ENCODE results near the gene KERA.

KERA gene

GRCh38 chr12:91059211-91059610 is 1.4 kb upstream of the KERA start:
- H3K36me3 ChIP-seq (ENCODE audit: insufficient read depth): no peaks in the 10 kb centered on the region
- H2AFZ ChIP-seq (ENCODE audit: low read depth): no peak overlapping the region
- no peak overlapping the region for H3K27ac ChIP-seq
- no peak for TF ChIP-seq CTCF (conservative IDR thresholded peaks at IDR 0.05; ENCODE audit: low read depth, low read length)
- no peaks in the 10 kb centered on the region for H3K79me2 ChIP-seq (ENCODE audit: insufficient read depth, low read depth)
- H3K27me3 ChIP-seq (ENCODE audit: insufficient read depth, low read depth): no peaks in the 10 kb centered on the region
- no peak overlapping the region for H3K4me3 ChIP-seq (IDR thresholded peaks at IDR 0.05; ENCODE audit: insufficient read depth, low read depth, low read length)
- H3K4me1 ChIP-seq (ENCODE audit: low read depth, poor library complexity, severe bottlenecking): no peaks in the 10 kb centered on the region
- no peak overlapping the region for H3K9ac ChIP-seq
- H4K20me1 ChIP-seq (ENCODE audit: insufficient read depth): no peaks in the 10 kb centered on the region
- no peak overlapping the region for H3K4me2 ChIP-seq

- H3K79me2 ChIP-seq (ENCODE audit: insufficient read depth, low read depth): no peaks in the 10 kb centered on the region
- H3K4me1 ChIP-seq (ENCODE audit: low read depth, poor library complexity, severe bottlenecking): no peaks in the 10 kb centered on the region
- TF ChIP-seq CTCF (conservative IDR thresholded peaks at IDR 0.05; ENCODE audit: low read depth, low read length): no peak
- H4K20me1 ChIP-seq (ENCODE audit: insufficient read depth): no peaks in the 10 kb centered on the region
- no peak overlapping the region for H3K27ac ChIP-seq
- H3K9ac ChIP-seq: no peak overlapping the region
- H2AFZ ChIP-seq (ENCODE audit: low read depth): no peak overlapping the region
- H3K4me3 ChIP-seq (IDR thresholded peaks at IDR 0.05; ENCODE audit: insufficient read depth, low read depth, low read length): no peak overlapping the region
- no peaks in the 10 kb centered on the region for H3K27me3 ChIP-seq (ENCODE audit: insufficient read depth, low read depth)
- no peak overlapping the region for H3K4me2 ChIP-seq
- H3K36me3 ChIP-seq (ENCODE audit: insufficient read depth): no peaks in the 10 kb centered on the region
Measured at GRCh38 chr12:91058786-91059185, 962 bp upstream of the KERA start.

GRCh38 chr12:91056488-91056887 is 1.3 kb downstream of the KERA start:
- H3K4me2 ChIP-seq: no peak overlapping the region
- H3K27ac ChIP-seq: no peak overlapping the region
- no peaks in the 10 kb centered on the region for H3K4me1 ChIP-seq (ENCODE audit: low read depth, poor library complexity, severe bottlenecking)
- H3K27me3 ChIP-seq (ENCODE audit: insufficient read depth, low read depth): no peaks in the 10 kb centered on the region
- no peak for TF ChIP-seq CTCF (conservative IDR thresholded peaks at IDR 0.05; ENCODE audit: low read depth, low read length)
- H2AFZ ChIP-seq (ENCODE audit: low read depth): no peak overlapping the region
- H3K79me2 ChIP-seq (ENCODE audit: insufficient read depth, low read depth): no peaks in the 10 kb centered on the region
- no peaks in the 10 kb centered on the region for H4K20me1 ChIP-seq (ENCODE audit: insufficient read depth)
- H3K4me3 ChIP-seq (IDR thresholded peaks at IDR 0.05; ENCODE audit: insufficient read depth, low read depth, low read length): no peak overlapping the region
- no peaks in the 10 kb centered on the region for H3K36me3 ChIP-seq (ENCODE audit: insufficient read depth)
- H3K9ac ChIP-seq: no peak overlapping the region

GRCh38 chr12:91055976-91056375 is 1.8 kb downstream of the KERA start:
- H4K20me1 ChIP-seq (ENCODE audit: insufficient read depth): no peaks in the 10 kb centered on the region
- no peak overlapping the region for H3K9ac ChIP-seq
- no peaks in the 10 kb centered on the region for H3K79me2 ChIP-seq (ENCODE audit: insufficient read depth, low read depth)
- H3K4me3 ChIP-seq (IDR thresholded peaks at IDR 0.05; ENCODE audit: insufficient read depth, low read depth, low read length): no peak overlapping the region
- H3K4me2 ChIP-seq: no peak overlapping the region
- H3K4me1 ChIP-seq (ENCODE audit: low read depth, poor library complexity, severe bottlenecking): no peaks in the 10 kb centered on the region
- no peaks in the 10 kb centered on the region for H3K27me3 ChIP-seq (ENCODE audit: insufficient read depth, low read depth)
- H3K27ac ChIP-seq: no peak overlapping the region
- no peak for TF ChIP-seq CTCF (conservative IDR thresholded peaks at IDR 0.05; ENCODE audit: low read depth, low read length)
- no peak overlapping the region for H2AFZ ChIP-seq (ENCODE audit: low read depth)
- no peaks in the 10 kb centered on the region for H3K36me3 ChIP-seq (ENCODE audit: insufficient read depth)

Data from KMS-11 (cell line).